ENCODE measurements around the gene TK2. TPM values are rescaled to one million over a fixed set of nuclear protein-coding genes. Genes with fewer than 3 reads are reported as not detected.

The TK2 gene
- total and polyA plus RNA-seq, 9 of the 15 experiments (the other 6 are each of a cell fraction or from before 2014, with no cell fraction given), result 1.1 to 10.2 (median 5.3) TPM

GRCh38 chr16:66552286-66553177 is 2.6 kb upstream of the TK2 start, which contains the start of gene CKLF (continued):
- TF ChIP-seq SRSF9 (IDR thresholded peaks at IDR 0.05; ENCODE audit: borderline replicate concordance, low read depth, low read length) (no peak), ZKSCAN3 (CRISPR knock-in tag; IDR thresholded peaks at IDR 0.05) (no peak), ZNF133 (CRISPR knock-in tag; IDR thresholded peaks at IDR 0.05) (no peak), ZC3H8 (IDR thresholded peaks at IDR 0.05) (no peak), SUPT5H (IDR thresholded peaks at IDR 0.05) (peak; percentile 91), CXXC5 (CRISPR knock-in tag; IDR thresholded peaks at IDR 0.05) (peak; percentile 81), HNRNPLL (IDR thresholded peaks at IDR 0.05; ENCODE audit: low read depth, low read length, poor library complexity, severe bottlenecking) (no peak), GTF2F1 (IDR thresholded peaks at IDR 0.05; ENCODE audit: low read depth, low read length) (peak; percentile 9; the same call in 1 of the 2 replicates), THAP7 (CRISPR knock-in tag; IDR thresholded peaks at IDR 0.05) (0 out of 2 replicates have a peak, but pooled peaks have one; percentile 42), NBN (IDR thresholded peaks at IDR 0.05; ENCODE audit: low read depth) (peak; percentile 66), GTF2B (IDR thresholded peaks at IDR 0.05; ENCODE audit: extremely low read depth, insufficient read length) (no peak), ZMIZ1 (IDR thresholded peaks at IDR 0.05; ENCODE audit: low read depth in 2 of 2, low read length in 2 of 2) (no peak), PHF21A (IDR thresholded peaks at IDR 0.05; ENCODE audit: borderline replicate concordance, low read depth) (no peak)
- TF ChIP-seq, protein P1, sequence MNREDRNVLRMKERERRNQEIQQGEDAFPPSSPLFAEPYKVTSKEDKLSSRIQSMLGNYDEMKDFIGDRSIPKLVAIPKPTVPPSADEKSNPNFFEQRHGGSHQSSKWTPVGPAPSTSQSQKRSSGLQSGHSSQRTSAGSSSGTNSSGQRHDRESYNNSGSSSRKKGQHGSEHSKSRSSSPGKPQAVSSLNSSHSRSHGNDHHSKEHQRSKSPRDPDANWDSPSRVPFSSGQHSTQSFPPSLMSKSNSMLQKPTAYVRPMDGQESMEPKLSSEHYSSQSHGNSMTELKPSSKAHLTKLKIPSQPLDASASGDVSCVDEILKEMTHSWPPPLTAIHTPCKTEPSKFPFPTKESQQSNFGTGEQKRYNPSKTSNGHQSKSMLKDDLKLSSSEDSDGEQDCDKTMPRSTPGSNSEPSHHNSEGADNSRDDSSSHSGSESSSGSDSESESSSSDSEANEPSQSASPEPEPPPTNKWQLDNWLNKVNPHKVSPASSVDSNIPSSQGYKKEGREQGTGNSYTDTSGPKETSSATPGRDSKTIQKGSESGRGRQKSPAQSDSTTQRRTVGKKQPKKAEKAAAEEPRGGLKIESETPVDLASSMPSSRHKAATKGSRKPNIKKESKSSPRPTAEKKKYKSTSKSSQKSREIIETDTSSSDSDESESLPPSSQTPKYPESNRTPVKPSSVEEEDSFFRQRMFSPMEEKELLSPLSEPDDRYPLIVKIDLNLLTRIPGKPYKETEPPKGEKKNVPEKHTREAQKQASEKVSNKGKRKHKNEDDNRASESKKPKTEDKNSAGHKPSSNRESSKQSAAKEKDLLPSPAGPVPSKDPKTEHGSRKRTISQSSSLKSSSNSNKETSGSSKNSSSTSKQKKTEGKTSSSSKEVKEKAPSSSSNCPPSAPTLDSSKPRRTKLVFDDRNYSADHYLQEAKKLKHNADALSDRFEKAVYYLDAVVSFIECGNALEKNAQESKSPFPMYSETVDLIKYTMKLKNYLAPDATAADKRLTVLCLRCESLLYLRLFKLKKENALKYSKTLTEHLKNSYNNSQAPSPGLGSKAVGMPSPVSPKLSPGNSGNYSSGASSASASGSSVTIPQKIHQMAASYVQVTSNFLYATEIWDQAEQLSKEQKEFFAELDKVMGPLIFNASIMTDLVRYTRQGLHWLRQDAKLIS (CRISPR knock-in tag; IDR thresholded peaks at IDR 0.05), result peak; percentile 93
- TF ChIP-seq, protein P2, sequence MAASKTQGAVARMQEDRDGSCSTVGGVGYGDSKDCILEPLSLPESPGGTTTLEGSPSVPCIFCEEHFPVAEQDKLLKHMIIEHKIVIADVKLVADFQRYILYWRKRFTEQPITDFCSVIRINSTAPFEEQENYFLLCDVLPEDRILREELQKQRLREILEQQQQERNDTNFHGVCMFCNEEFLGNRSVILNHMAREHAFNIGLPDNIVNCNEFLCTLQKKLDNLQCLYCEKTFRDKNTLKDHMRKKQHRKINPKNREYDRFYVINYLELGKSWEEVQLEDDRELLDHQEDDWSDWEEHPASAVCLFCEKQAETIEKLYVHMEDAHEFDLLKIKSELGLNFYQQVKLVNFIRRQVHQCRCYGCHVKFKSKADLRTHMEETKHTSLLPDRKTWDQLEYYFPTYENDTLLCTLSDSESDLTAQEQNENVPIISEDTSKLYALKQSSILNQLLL (CRISPR knock-in tag; IDR thresholded peaks at IDR 0.05; ENCODE audit: borderline replicate concordance), result no peak
- TF ChIP-seq, protein P3, sequence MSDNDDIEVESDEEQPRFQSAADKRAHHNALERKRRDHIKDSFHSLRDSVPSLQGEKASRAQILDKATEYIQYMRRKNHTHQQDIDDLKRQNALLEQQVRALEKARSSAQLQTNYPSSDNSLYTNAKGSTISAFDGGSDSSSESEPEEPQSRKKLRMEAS (CRISPR knock-in tag; IDR thresholded peaks at IDR 0.05), result peak; percentile 99
